Naive B cell (primary cell): Measurements from ENCODE around the gene GXYLT2. TPM values are rescaled to one million over a fixed set of nuclear protein-coding genes. Genes with fewer than 3 reads are reported as not detected.

Experiments used
- ATAC-seq, 2 donors: fragments of 150-1000 bp; cut with Tn5 transposase; 2 replicates each; pipeline ENCODE4 v1.10.0; 2021; ENCODE audit warnings: low read depth in 2 of 2, mild to moderate bottlenecking in 2 of 2, moderate library complexity in 2 of 2
- DNase-seq: peaks from one replicate; pipeline ENCODE4 v3.0.0; 2022
- H3K27ac Mint-ChIP-seq, 6 donors: one replicate each; pipeline ENCODE4 v1.8.0; 2020 to 2022; ENCODE audit warnings: mild to moderate bottlenecking in 6 of 6, mixed read lengths in 6 of 6, moderate library complexity in 5 of 6, inconsistent platforms in 2 of 6
- H3K27me3 Mint-ChIP-seq, 3 donors: one replicate each; pipeline ENCODE4 v1.8.0; 2021 to 2022; ENCODE audit warnings: mixed read lengths in 3 of 3, mild to moderate bottlenecking in 1 of 3
- H3K36me3 Mint-ChIP-seq, 2 donors: one replicate each; pipeline ENCODE4 v1.8.0; 2020 to 2022; ENCODE audit warnings: mixed read lengths in 2 of 2, inconsistent platforms in 1 of 2, mild to moderate bottlenecking in 1 of 2
- H3K4me1 Mint-ChIP-seq, 3 donors: one replicate each; pipeline ENCODE4 v1.8.0; 2020 to 2022; ENCODE audit warnings: mixed read lengths in 3 of 3, inconsistent platforms in 1 of 3, mild to moderate bottlenecking in 1 of 3, moderate library complexity in 1 of 3
- H3K4me3 Mint-ChIP-seq, 8 donors: one replicate each; pipeline ENCODE4 v1.8.0; 2020 to 2022; ENCODE audit warnings: mild to moderate bottlenecking in 8 of 8, mixed read lengths in 8 of 8, moderate library complexity in 8 of 8, inconsistent platforms in 2 of 8
- H3K9me3 Mint-ChIP-seq, 7 donors: one replicate each; pipeline ENCODE4 v1.8.0; 2020 to 2022; ENCODE audit warnings: mixed read lengths in 7 of 7, mild to moderate bottlenecking in 5 of 7, inconsistent platforms in 2 of 7, moderate library complexity in 1 of 7
- polyA plus RNA-seq, 6 donors: library from polyadenylated mRNA; unstranded; fragments of 300-500 nt; fragmentation: Illumina TruSeq; gene quantifications; one replicate each; pipeline ENCODE4 v1.2.3, GENCODE V29; 2021; ENCODE audit warnings: low read depth in 6 of 6

The GXYLT2 gene
- polyA plus RNA-seq, 6 donors from 2014 or later, result not detected

DNA sequence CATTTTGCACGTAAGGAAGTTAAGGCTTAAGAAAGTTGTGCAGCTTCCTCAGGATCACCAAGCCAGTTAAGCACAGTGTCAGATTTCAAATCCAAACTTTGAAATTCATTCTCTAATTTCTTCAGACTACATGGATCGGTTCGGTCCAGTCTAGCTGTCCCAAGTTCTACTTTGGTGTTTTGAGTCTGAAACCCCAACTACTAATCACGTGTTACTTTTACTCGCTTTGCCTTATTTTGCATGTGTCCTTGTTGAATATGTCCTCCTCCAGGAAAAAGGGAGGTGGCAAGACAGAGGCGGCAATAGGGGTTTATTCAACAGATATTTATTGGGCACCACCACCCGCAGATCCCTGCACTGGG is 522 bp upstream of the GXYLT2 start:
- Mint-ChIP-seq H3K27ac (peak overlapping the region in 1 of 6 donors; percentile 2), H3K27me3 (peaks cover 66 to 71% (median 70%) of the 10 kb centered on the region in 3 donors), H3K36me3 (peaks cover 0 to 7% of the 10 kb centered on the region in 2 donors), H3K4me1 (peaks cover 8 to 10% (median 9%) of the 10 kb centered on the region in 3 donors), H3K4me3 (peak overlapping the region; percentile 68 to 89 (median 80)), H3K9me3 (peaks cover 4 to 15% (median 10%) of the 10 kb centered on the region in 7 donors)
- ATAC-seq (no peak), DNase-seq (no peak)

DNA sequence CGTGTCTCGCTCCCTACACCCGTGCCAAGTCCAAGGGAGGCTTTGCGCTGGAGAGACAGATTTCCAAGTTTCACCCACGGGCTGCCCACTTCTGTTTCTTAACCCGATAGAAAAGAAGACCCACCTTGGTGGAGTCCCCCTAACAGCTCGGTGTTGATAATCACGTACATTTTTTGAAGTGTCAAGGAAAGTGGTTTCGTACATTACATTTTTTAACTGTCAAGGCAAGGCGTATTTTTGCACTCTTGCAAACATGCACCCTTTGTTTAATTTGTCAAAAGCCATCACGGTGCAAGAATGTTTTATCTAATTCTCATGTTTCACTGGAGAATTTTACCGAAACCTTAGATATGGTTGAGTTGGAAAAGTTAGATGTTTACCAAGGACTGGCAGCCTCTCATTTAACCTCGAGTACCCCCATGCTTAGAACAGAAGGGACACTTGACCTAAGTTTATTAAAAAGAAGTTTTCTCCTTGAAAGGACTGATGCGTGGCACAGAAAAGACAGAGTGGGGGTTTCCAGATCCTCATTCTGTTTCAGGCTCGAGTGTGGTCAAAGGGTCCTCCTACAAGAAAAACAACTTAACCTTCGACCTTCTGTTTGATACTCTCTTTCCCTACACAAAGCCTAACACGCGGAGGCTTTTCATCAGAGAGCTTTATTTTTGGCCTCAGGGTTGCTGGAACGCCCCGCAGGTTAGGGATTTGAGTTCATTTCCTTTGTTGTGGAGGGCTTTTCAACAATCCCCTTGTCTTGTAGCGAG is 882 bp downstream of the GXYLT2 start:
- Mint-ChIP-seq H3K9me3 (peaks cover 0 to 9% (median 5%) of the 10 kb centered on the region in 7 donors), H3K27me3 (peaks cover 74 to 83% (median 82%) of the 10 kb centered on the region in 3 donors), H3K36me3 (peaks cover 0 to 7% of the 10 kb centered on the region in 2 donors), H3K27ac (no peak overlapping the region), H3K4me1 (peaks cover 8 to 10% (median 9%) of the 10 kb centered on the region in 3 donors), H3K4me3 (peak overlapping the region; percentile 15 to 70 (median 60))
- DNase-seq, result no peak
- no peak for ATAC-seq

DNA sequence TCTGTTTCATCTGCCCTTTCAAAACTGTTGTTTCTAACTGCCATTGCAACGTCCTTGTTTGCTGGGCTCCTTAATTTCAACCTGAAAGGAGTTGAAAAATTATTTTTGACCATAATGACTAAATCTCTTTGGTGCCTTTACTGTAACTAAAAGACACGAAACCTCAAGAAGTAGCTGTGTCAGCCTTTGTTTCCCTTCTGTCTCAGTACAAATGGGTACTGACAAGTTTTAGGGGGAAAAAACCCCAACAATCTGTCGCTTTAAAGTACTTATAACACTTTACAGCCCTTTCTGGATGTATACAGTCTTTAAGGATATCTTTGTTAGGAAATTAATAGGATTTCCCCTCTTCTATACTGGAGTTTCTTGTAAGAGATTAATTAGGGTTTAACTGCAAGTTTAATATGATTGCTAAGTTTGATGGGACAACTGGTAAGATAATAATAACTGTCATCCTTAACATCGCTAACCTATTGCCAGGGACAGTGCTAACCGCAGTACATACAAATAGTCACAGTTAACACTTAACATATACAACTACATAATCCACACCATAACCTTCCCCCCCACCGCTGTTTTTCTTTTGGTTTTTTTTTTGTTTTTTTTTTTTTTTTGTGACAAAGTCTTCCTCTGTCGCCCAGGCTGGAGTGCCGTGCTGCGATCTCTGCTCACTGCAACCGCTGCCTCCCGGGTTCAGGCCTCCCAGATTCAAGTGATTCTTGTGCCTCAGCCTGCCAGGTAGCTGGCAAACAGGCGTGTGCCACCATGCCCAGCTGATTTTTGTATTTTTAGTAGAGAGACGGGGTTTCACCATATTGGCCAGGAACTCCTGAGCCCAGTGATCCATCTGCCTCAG is 1.7 kb downstream of the GXYLT2 start:
- ATAC-seq (no peak), DNase-seq (no peak)
- Mint-ChIP-seq H3K4me1 (peaks cover 8 to 10% (median 9%) of the 10 kb centered on the region in 3 donors), H3K27ac (no peak overlapping the region), H3K36me3 (peaks cover 0 to 7% of the 10 kb centered on the region in 2 donors), H3K4me3 (peak overlapping the region in 7 of 8 donors; percentile 15 to 63 (median 51)), H3K9me3 (peaks cover 0 to 5% (median 0%) of the 10 kb centered on the region in 7 donors), H3K27me3 (peaks cover 66 to 77% (median 75%) of the 10 kb centered on the region in 3 donors)

DNA sequence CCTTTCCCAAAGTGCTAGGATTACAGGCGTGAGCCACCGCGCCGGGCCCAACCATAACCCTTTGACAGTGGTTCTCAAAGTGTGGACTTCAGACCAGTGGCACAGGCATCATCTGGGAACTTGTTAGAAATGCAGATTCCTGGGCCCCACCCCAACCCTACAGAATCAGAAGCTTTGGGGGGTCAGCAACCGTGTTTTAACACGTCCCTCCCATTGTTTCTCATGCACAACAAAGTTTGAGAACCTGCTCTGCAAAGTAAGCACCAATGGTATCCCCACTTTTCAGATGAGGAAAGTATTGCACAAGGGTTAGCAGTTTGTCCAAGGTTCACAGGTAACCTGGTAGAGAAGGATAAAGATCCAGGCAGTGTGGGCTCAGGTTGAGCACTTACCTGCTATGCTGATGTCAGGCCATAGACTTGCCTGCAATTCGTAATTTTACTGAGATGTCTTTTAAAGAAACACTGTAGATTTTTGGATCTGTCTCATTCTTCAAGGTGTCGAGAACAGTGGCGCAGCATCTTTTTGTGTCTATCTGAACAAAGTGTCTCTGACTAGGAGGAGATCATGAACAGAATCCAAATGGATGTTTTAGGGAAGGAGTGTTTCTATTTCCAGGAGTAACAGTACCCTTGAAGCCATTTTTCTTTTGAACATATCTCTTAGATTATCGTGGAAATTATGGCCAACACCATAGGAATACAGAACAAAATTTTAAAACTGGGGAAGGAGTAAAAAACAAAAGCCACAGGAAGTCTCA is 2.5 kb downstream of the GXYLT2 start:
- peak overlapping the region in 1 of 6 donors; percentile 4 for H3K27ac Mint-ChIP-seq
- DNase-seq (no peak), ATAC-seq (no peak)
- H3K4me1 Mint-ChIP-seq, result peaks cover 8 to 10% (median 9%) of the 10 kb centered on the region in 3 donors
- peaks cover 0 to 5% (median 0%) of the 10 kb centered on the region in 7 donors for H3K9me3 Mint-ChIP-seq
- H3K4me3 Mint-ChIP-seq, result no peak overlapping the region
- peaks cover 60 to 76% (median 71%) of the 10 kb centered on the region in 3 donors for H3K27me3 Mint-ChIP-seq
- H3K36me3 Mint-ChIP-seq, result peaks cover 0 to 7% of the 10 kb centered on the region in 2 donors

DNA sequence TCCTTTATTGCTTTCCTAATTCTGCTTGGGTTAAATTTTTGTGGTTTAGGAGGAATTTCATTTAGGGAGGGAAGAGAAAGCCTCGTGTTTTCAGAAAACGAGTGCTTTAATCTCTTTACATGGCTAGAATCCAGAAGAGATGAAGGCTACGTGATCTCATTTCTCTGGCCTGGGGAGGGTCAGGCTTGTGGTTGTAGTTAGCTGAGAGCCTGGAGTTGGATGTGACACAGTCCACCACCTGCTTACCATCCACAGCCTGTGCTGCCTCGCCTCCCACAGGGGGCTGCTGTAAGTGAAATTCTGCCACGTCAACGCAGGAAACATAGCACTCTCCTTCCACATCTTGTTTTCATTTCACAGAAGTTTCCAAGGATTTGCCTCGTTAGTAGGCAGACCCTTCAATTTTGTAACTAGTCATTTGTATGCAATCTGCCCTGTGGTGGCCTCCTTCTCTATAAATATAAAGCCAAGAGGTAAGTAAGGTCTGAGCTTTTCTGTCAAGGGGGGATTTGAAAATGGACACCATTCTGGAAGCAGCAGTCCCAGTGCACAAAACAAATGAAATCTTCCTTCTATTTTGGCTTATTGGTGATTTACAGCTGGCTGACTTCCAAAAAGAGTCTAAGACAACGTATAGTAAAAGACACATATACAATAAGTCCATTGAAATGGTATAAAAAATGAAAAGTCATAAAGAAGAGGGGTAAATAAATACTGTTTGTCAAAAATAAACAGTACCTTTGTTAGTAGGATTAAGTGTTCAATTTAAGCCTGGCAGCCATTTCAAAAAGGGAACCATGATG is 3.4 kb downstream of the GXYLT2 start:
- ATAC-seq (no peak), DNase-seq (no peak)
- peaks cover 57 to 69% (median 62%) of the 10 kb centered on the region in 3 donors for H3K27me3 Mint-ChIP-seq
- peaks cover 0 to 7% of the 10 kb centered on the region in 2 donors for H3K36me3 Mint-ChIP-seq
- no peak overlapping the region for H3K4me3 Mint-ChIP-seq
- H3K27ac Mint-ChIP-seq, result no peak overlapping the region
- peaks cover 0 to 5% (median 0%) of the 10 kb centered on the region in 7 donors for H3K9me3 Mint-ChIP-seq
- peaks cover 8 to 10% (median 9%) of the 10 kb centered on the region in 3 donors for H3K4me1 Mint-ChIP-seq

DNA sequence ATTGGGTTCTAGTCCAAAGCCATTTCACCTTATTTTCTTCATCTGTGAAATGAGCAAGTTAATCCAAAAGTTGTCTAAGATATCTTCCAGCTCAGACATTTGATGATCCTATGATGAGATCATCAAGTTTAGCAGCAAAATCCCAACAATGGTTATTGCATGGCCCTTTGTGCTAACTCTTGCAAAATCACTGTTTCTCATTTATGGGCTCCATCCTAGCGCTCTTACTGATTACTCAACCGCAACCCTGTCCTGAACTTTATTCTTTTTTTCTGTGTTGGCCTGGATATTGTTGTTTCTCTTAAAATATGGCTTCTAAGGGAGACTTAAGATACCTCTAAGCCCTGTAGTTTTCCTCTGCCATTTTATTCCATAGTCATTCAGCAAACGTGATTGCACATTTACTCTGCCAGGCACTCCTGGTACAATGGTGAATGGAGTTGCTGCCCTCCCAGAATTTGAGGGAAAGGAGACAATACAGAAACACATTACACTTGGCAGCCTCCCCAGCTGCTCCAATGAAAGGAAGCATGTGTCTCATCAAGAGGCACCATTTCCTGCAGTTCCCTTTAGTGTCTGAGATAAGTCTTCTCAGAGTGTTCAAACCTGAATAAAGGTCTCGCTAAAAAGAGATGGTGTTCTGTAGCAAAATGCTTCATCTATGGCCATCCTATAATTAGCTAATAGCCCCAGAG is 4.4 kb downstream of the GXYLT2 start:
- no peak for DNase-seq
- peaks cover 48 to 60% (median 59%) of the 10 kb centered on the region in 3 donors for H3K27me3 Mint-ChIP-seq
- no peak overlapping the region for H3K27ac Mint-ChIP-seq
- peaks cover 0 to 7% of the 10 kb centered on the region in 2 donors for H3K36me3 Mint-ChIP-seq
- ATAC-seq, result no peak
- peaks cover 0 to 5% (median 0%) of the 10 kb centered on the region in 7 donors for H3K9me3 Mint-ChIP-seq
- H3K4me1 Mint-ChIP-seq, result peaks cover 6% of the 10 kb centered on the region in 3 donors
- H3K4me3 Mint-ChIP-seq, result no peak overlapping the region

DNA sequence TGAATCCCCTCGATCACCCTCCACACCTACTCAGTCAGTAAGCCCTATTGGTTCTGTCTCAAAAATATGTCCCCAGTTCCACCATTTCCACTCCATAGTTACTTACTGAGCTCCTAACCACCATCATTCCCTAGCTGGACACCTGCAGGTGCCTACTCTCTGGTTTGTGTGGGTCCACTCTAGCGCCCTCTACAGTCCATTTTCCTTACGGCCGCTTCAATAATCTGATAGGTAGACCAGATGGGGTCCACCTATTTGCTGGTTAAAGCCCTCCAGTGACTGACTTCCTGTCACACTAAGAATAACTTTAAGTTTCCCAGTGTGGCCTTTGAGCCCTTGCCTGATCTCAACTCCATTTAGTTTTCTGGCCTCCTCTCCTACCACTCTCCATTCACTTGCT is 5.0 kb downstream of the GXYLT2 start:
- Mint-ChIP-seq H3K27ac (no peak overlapping the region), H3K4me1 (peaks cover 0 to under 1% (median under 1%) of the 10 kb centered on the region in 3 donors), H3K36me3 (peaks cover 0 to under 1% of the 10 kb centered on the region in 2 donors), H3K27me3 (peaks cover 42 to 54% (median 52%) of the 10 kb centered on the region in 3 donors), H3K9me3 (peaks cover 0 to 5% (median 0%) of the 10 kb centered on the region in 7 donors), H3K4me3 (no peak overlapping the region)
- DNase-seq (no peak), ATAC-seq (no peak)

DNA sequence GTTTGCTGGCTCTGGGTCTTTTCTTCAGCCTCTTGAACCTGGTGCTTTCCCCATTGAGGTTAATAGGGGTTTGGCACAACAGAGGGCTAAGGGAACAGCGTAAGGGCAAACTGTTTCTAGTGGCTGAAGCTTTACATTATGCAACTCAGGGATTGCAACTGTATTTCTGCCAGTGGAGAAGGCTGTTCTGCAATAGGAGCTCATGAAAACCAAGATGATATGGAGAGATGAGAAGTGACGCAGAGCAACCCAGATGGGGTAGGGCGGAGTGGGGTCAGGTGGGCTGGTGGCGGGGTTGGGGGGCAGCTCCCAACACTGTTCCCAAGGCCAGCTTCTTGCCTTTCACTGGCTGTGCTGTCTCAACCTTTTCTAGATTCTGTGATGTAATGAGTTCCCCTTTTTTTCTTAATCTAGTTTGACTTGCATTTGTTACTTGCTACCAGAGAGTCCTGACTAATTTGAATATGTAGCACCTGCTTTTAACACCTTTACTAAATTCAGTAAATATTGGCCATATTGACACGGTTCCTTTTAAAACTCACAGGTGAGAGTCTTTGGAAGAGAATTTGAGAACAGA is 7.2 kb downstream of the GXYLT2 start:
- DNase-seq (no peak), ATAC-seq (no peak)
- Mint-ChIP-seq H3K4me3 (no peak overlapping the region), H3K27me3 (peaks cover 42 to 54% (median 47%) of the 10 kb centered on the region in 3 donors), H3K27ac (no peak overlapping the region), H3K9me3 (peaks cover 0 to 5% (median 0%) of the 10 kb centered on the region in 7 donors), H3K4me1 (no peaks in the 10 kb centered on the region), H3K36me3 (no peaks in the 10 kb centered on the region)

DNA sequence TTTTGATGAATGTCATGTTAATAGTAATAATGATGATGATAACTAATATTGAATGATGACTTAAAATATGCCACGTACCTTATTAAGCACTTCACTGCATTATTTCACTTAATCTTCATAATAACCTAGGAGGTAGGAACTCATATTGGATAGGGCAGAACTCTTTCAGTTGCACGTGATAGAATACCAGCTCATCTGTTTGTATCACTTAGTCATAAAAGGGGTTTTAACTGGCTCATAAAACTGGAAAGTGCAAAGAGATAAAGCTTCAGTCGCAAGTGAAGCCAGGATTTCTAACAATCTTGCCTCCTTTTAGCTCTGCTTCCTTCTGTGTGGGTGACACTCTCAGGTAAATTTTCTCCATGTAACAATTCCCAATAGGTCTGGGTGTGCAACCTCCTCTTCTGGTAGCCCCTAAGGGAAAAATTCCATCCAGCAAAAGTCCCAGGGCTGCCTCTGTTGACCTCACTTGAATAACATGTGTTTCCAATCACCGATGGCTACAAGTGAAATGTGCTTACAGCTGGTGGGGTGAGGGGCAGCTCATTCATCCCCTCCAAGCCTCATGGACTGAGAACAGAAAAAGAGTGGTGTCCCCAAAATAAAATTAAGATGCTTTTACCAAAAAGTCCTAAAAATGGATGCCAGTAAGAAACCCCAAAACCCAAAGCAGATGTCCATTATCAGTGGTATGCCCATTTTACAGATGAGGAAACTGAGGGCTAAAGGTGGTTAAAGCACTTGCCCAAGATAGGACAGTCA is 9.3 kb downstream of the GXYLT2 start:
- ATAC-seq (no peak), DNase-seq (no peak)
- Mint-ChIP-seq H3K4me3 (no peak overlapping the region), H3K9me3 (peaks cover 0 to 5% (median 0%) of the 10 kb centered on the region in 7 donors), H3K27me3 (peaks cover 25 to 36% (median 34%) of the 10 kb centered on the region in 3 donors), H3K27ac (no peak overlapping the region), H3K36me3 (peaks cover 0 to 4% of the 10 kb centered on the region in 2 donors), H3K4me1 (no peaks in the 10 kb centered on the region)

DNA sequence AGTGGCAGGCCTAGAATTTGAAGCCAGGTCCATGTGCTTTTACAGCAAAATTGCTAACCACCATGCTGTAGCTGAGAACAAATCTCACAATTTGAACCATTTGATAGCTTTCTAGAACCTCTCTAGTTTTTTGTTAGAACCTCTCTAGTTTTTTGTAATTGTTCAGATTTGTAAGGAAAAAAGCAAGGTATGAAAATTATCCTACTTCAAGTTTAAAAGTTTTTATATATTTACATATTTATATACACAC is 9.8 kb downstream of the GXYLT2 start:
- peaks cover 0 to 4% of the 10 kb centered on the region in 2 donors for H3K36me3 Mint-ChIP-seq
- no peak overlapping the region for H3K27ac Mint-ChIP-seq
- H3K9me3 Mint-ChIP-seq, result peaks cover 0 to 5% (median 0%) of the 10 kb centered on the region in 7 donors
- H3K4me1 Mint-ChIP-seq, result no peaks in the 10 kb centered on the region
- DNase-seq (no peak), ATAC-seq (no peak)
- no peak overlapping the region for H3K4me3 Mint-ChIP-seq
- H3K27me3 Mint-ChIP-seq, result peaks cover 20 to 36% (median 29%) of the 10 kb centered on the region in 3 donors

DNA sequence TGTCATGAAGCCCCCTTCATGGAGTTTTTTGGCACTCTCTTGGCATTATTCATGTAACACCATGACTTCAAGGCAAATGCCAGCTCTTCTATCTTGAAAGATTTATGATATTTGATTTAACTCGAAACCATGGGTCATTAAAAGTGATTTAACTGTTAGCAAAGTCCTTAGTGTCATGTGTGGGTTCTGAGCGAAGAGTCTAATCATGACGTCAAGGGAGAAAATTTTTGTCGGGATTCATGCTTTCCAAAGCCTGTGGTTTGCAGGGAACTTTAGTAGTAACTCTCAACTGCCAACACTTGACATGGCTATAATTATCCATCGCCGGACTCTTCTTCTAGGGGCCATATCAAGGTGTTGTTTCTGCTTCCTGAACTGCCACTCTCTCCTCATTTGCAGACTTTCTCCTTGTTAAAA is 11.5 kb downstream of the GXYLT2 start:
- Mint-ChIP-seq H3K27ac (no peak overlapping the region), H3K4me1 (no peaks in the 10 kb centered on the region), H3K27me3 (peaks cover 17 to 25% (median 23%) of the 10 kb centered on the region in 3 donors), H3K4me3 (no peak overlapping the region), H3K36me3 (peaks cover 0 to 4% of the 10 kb centered on the region in 2 donors), H3K9me3 (peaks cover 0 to 2% (median 0%) of the 10 kb centered on the region in 7 donors)
- no peak for ATAC-seq
- DNase-seq, result no peak
